ENCODE results near the gene ZNF618.

The ZNF618 gene

DNA sequence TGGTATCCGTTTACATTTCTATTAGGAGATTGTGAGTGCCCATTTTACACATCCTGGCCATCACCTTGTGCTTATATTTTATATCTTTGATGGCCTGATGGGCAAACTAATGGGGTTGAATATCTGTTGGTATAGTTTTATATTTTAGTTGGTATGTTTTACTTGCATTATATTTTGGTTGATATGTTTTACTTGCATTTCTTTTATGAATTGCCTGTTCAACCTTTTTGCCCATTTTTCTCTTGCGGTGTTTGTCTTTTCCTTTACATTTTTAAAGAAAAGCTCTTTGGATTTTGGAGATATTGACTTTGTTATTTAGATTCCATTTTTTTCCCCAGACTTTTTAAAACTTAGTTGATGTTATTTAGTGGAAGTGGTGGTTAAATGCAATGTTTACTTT, 14.6 kb downstream of the ZNF618 start:
- peaks cover 14% of the 10 kb centered on the region for H3K4me1 Mint-ChIP-seq (ENCODE audit: low read depth)
- no peaks in the 10 kb centered on the region for H3K36me3 Mint-ChIP-seq (ENCODE audit: low read depth)
- no peak overlapping the region for H3K27ac Mint-ChIP-seq
- H3K4me3 Mint-ChIP-seq: no peak overlapping the region
- H3K27me3 Mint-ChIP-seq: no peaks in the 10 kb centered on the region
- no peaks in the 10 kb centered on the region for H3K9me3 Mint-ChIP-seq

DNA sequence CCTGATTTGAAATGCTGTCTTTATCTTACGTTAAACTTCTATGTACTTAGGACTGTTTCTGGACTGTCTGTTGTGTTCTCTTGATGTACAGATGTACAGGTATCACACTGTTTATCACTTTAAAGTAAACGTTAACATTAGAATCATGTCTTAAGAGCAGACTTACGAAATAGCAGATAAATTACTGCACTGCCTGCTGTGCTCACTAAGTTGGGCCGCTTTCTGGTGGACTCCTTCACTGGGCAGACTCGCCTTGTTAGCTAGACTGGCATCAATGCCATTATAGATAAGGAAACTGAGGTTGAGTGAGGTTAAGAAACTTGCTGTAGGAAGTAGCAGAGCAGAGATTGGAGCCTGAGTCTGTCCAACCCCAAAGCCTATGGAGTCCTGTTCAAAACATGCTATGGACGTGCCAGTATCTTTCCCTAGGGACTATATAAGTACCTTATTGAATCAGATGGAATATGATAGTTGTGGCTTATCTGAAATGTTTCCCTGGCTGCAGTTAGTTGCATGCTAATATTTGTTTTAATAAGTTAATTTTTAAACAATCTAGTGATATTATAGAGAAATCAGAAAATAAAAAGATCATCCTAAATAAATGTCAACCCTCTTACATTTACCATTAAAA, 16.9 kb downstream of the ZNF618 start:
- H3K36me3 Mint-ChIP-seq (ENCODE audit: low read depth): no peaks in the 10 kb centered on the region
- H3K27me3 Mint-ChIP-seq: no peaks in the 10 kb centered on the region
- H3K9me3 Mint-ChIP-seq: no peaks in the 10 kb centered on the region
- no peak overlapping the region for H3K27ac Mint-ChIP-seq
- H3K4me1 Mint-ChIP-seq (ENCODE audit: low read depth): no peaks in the 10 kb centered on the region
- H3K4me3 Mint-ChIP-seq: no peak overlapping the region

DNA sequence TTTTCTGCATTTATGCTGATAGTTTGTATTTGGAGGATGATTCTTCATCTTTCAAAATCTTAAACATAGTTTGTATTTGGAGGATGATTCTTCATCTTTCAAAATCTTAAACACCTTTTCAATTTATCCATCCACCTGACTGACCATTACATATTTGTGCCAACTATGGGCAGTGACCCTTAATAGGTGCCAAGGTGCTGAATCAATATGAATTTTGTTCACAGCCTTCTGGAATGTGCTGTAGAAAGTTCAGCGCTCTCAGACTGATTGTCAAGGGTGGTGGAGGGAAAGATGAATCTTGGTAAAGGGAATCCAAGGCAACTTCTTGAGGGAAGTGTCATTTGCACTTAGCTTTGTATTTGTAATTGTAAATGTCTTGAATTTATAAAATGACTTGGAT, 18.1 kb downstream of the ZNF618 start:
- Mint-ChIP-seq H3K27ac (no peak overlapping the region), H3K36me3 (ENCODE audit: low read depth) (no peaks in the 10 kb centered on the region), H3K27me3 (no peaks in the 10 kb centered on the region), H3K4me3 (no peak overlapping the region), H3K9me3 (no peaks in the 10 kb centered on the region), H3K4me1 (ENCODE audit: low read depth) (no peaks in the 10 kb centered on the region)

DNA sequence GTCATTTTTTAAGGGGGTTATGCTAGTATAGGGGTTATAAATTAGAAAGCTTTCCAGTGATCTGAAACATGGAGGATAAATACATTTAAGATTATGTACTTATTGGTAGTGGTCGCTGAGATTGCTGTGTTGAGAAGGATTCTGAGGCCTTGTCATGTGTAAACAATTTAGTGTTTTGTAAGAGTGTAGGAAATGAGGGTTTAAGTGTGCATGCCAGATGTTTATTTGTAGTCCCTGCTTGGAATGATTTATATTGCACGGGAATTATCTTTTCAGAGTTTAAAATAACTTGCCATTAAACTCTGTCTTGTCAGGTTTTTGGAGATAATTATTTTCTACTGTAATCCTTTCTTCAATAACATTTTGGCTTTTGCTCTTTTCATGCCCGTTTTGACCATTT, 19.4 kb downstream of the ZNF618 start:
- Mint-ChIP-seq H3K36me3 (ENCODE audit: low read depth) (no peaks in the 10 kb centered on the region), H3K4me3 (no peak overlapping the region), H3K27me3 (no peaks in the 10 kb centered on the region), H3K9me3 (no peaks in the 10 kb centered on the region), H3K4me1 (ENCODE audit: low read depth) (no peaks in the 10 kb centered on the region), H3K27ac (no peak overlapping the region)

DNA sequence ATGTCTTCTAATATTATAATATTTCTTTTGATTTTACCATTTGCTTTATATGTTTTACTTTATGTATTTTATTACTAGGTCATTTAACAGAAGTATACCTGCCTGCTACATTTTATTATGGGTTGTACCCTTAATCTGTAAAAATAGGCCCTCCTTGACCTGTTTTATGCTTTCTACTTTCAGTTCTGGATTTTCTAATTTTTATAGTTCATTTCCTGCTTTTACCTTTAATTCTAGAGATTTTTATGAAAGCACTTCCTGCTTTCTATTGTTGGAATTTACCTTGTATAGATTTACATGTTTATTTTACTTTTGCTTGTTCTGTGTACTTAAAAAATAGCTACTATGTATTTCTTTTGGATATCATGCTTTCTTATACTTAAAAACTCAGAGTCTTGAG, 20.6 kb downstream of the ZNF618 start:
- H3K36me3 Mint-ChIP-seq (ENCODE audit: low read depth): no peaks in the 10 kb centered on the region
- no peaks in the 10 kb centered on the region for H3K4me1 Mint-ChIP-seq (ENCODE audit: low read depth)
- H3K27ac Mint-ChIP-seq: no peak overlapping the region
- H3K9me3 Mint-ChIP-seq: no peaks in the 10 kb centered on the region
- no peaks in the 10 kb centered on the region for H3K27me3 Mint-ChIP-seq
- no peak overlapping the region for H3K4me3 Mint-ChIP-seq

DNA sequence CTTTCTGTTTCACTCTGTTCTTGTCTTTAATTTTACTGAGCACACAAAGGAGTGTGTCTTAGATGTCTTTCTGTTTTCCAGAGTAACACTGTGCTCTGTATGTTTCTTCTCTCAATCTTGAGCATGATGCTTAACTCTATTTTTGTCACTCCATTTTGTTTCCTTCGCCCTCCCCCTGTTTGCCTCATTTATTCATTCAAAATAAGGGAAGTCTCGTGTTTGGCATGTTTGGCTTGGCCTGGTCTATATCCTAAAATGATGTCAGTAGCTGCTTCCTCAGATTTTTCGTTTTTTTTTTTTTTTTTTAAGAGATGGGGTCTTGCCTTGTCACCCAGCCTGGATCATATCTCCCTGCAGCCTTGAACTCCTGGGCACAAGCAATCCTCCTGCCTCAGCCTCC, 22.0 kb downstream of the ZNF618 start:
- Mint-ChIP-seq H3K4me3 (no peak overlapping the region), H3K27ac (no peak overlapping the region), H3K36me3 (ENCODE audit: low read depth) (no peaks in the 10 kb centered on the region), H3K9me3 (no peaks in the 10 kb centered on the region), H3K27me3 (no peaks in the 10 kb centered on the region), H3K4me1 (ENCODE audit: low read depth) (no peaks in the 10 kb centered on the region)

DNA sequence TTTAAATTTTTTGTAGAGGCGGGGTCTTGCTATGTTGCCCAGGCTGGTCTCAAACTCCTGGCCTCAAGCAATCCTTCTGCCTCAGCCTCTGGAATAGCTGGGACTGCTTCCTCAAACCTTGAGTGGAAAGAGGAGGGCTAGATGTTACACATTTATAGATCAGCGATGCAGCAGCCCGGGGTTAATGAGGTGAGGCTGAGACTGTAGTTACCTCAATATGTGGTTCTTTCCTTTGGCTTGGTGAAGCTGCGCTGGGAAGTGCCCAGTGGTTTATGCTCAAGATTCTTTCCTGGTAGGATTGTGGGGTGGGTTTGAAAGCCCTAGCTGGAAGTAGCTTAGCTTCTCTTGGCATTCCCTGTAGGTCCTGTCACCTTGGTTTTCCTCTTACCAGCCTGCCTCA, 22.5 kb downstream of the ZNF618 start:
- Mint-ChIP-seq H3K27me3 (no peaks in the 10 kb centered on the region), H3K9me3 (no peaks in the 10 kb centered on the region), H3K4me3 (no peak overlapping the region), H3K36me3 (ENCODE audit: low read depth) (no peaks in the 10 kb centered on the region), H3K4me1 (ENCODE audit: low read depth) (no peaks in the 10 kb centered on the region), H3K27ac (no peak overlapping the region)

GRCh38 chr9:113899205-113899604, 23.1 kb downstream of the ZNF618 start:
- Mint-ChIP-seq H3K27me3 (no peaks in the 10 kb centered on the region), H3K4me3 (no peak overlapping the region), H3K36me3 (ENCODE audit: low read depth) (no peaks in the 10 kb centered on the region)

DNA sequence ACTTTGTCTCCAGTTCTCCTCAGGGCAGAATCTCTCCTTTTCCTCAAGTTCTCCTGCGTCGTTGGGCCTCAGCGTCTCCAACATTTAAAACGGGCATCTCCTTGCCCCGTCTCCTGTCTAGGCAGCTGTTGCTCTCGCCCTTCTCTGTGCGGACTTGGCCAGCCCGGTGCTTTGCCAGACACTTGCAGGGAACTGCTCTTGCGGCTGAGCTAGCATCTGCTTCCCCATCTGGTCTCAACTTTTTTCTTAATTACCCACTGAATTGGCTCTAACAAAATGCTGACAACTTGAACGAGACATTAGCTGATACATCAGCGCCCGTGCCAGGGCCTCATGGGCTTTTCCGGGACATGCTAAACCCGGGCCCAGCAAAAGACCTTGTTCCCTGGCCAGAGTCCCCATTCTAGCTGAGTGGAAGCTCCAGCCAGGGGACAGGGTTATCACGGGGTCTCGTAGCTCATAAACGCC, 25.1 kb downstream of the ZNF618 start:
- Mint-ChIP-seq H3K36me3 (ENCODE audit: low read depth) (no peaks in the 10 kb centered on the region), H3K4me3 (no peak overlapping the region), H3K27me3 (no peaks in the 10 kb centered on the region), H3K4me1 (ENCODE audit: low read depth) (no peaks in the 10 kb centered on the region), H3K9me3 (peaks cover 4% of the 10 kb centered on the region), H3K27ac (no peak overlapping the region)

More at GRCh38 chr9:113899205-113899604, 23.1 kb downstream of the ZNF618 start:
- Mint-ChIP-seq H3K9me3 (peaks cover 4% of the 10 kb centered on the region), H3K27ac (no peak overlapping the region), H3K4me1 (ENCODE audit: low read depth) (no peaks in the 10 kb centered on the region)

DNA sequence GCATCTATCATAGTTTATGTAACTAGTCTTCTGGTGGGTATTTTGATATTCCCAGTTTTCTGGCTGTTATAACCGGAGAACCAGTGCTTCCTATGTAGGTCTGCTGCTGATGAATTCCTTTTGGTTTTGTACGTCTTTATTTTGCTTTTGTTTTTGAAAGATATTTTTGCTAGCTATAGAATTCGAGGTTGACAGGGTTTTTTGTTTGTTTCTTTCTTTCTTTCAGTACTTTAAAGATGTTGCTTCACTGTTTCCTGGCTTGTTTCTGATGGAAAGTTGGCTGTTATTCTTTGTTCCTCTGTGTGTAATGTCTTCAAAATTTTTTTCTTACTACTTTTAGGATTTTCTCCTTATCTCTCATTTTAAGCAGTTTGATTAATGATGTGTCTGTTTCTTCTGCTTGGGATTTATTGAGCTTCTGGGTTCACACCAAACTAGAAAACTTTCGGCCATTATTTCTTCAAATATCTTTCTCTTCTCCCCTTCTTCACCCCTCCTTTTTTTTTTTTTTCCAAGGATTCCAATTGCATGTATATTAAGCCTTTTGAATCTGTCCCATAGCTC, 27.5 kb downstream of the ZNF618 start:
- no peaks in the 10 kb centered on the region for H3K36me3 Mint-ChIP-seq (ENCODE audit: low read depth)
- H3K9me3 Mint-ChIP-seq: peaks cover 4% of the 10 kb centered on the region
- no peak overlapping the region for H3K4me3 Mint-ChIP-seq
- no peak overlapping the region for H3K27ac Mint-ChIP-seq
- H3K27me3 Mint-ChIP-seq: no peaks in the 10 kb centered on the region
- H3K4me1 Mint-ChIP-seq (ENCODE audit: low read depth): no peaks in the 10 kb centered on the region

DNA sequence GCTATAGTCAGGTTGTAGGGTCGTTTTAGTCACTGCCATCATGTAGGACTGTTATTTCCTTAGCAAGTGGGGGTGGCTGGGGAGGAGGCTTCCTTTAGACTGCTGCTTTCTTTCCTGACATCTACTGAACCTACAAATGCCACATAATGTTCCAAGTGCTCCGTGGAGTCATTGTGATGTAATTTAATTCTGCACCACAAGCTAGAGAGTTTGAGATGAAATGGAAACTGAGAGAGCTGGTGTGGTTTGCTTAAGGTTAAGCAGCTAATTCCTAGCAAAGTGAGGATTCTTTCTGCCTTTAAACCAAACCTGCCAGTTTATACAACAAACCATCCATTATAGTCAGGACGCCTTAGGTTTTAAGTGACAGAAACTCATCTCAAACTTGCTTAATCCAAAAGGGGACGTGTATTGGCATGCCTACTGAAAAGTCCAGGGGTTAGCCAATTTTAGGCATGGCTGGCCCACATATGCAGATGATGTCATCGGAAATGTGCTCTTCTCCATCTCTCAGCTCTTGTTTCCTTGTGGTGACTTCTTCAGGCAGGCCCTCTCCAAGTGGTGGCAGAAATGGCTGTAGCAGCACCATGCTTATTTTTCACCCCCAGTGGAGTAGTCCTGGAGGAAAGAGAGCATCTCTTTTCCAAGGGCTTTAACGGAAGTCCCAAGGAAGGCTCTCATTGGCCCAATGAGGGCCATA, 30.5 kb downstream of the ZNF618 start:
- Mint-ChIP-seq H3K27ac (no peak overlapping the region), H3K9me3 (peaks cover 4% of the 10 kb centered on the region), H3K27me3 (no peaks in the 10 kb centered on the region), H3K4me1 (ENCODE audit: low read depth) (no peaks in the 10 kb centered on the region), H3K36me3 (ENCODE audit: low read depth) (no peaks in the 10 kb centered on the region), H3K4me3 (no peak overlapping the region)

GRCh38 chr9:113907282-113907681, 31.2 kb downstream of the ZNF618 start:
- Mint-ChIP-seq H3K27me3 (no peaks in the 10 kb centered on the region), H3K9me3 (peaks cover 4% of the 10 kb centered on the region), H3K36me3 (ENCODE audit: low read depth) (no peaks in the 10 kb centered on the region), H3K4me1 (ENCODE audit: low read depth) (no peaks in the 10 kb centered on the region), H3K27ac (no peak overlapping the region), H3K4me3 (no peak overlapping the region)

- no peaks in the 10 kb centered on the region for H3K9me3 Mint-ChIP-seq
- no peaks in the 10 kb centered on the region for H3K36me3 Mint-ChIP-seq (ENCODE audit: low read depth)
- no peaks in the 10 kb centered on the region for H3K4me1 Mint-ChIP-seq (ENCODE audit: low read depth)
These were observed 33.3 kb downstream of the ZNF618 start for GRCh38 chr9:113909421-113909820.

DNA sequence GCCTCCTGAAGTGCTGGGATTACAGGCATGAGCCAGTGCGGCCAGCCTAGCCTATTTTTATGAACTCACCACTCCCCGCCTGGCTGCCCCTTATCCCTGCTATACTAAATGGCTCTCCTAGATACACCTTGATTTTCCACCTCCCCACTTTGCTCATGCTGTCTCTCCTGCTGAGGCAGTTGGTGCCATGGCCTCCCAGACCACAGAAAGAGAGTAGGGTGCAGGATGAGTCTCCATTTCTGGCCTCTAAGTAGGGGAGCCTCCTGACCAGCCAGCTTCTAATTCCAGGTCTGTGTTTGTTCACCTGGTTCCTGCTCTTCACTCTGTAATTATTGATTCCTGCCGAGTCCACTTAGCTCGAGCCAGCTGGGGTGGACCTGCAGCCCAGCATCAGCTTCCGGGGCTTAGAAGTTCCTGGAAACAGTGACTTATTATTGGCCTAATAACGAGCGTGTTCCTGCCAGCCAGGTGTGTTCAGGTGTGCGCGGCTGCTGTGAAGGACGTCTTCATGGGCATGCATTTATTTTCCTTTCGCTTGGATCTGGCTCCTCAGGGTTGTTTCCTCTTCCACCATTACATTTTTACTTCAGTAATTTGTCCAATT, 34.0 kb downstream of the ZNF618 start:
- Mint-ChIP-seq H3K4me3 (no peak overlapping the region), H3K27ac (no peak overlapping the region), H3K36me3 (ENCODE audit: low read depth) (no peaks in the 10 kb centered on the region), H3K27me3 (no peaks in the 10 kb centered on the region), H3K4me1 (ENCODE audit: low read depth) (no peaks in the 10 kb centered on the region), H3K9me3 (no peaks in the 10 kb centered on the region)

More at GRCh38 chr9:113909421-113909820, 33.3 kb downstream of the ZNF618 start:
- no peak overlapping the region for H3K27ac Mint-ChIP-seq
- no peaks in the 10 kb centered on the region for H3K27me3 Mint-ChIP-seq
- no peak overlapping the region for H3K4me3 Mint-ChIP-seq

GRCh38 chr9:113911850-113912557, 35.9 kb downstream of the ZNF618 start:
- Mint-ChIP-seq H3K27ac (no peak overlapping the region), H3K27me3 (no peaks in the 10 kb centered on the region), H3K4me1 (ENCODE audit: low read depth) (no peaks in the 10 kb centered on the region), H3K9me3 (no peaks in the 10 kb centered on the region), H3K4me3 (no peak overlapping the region), H3K36me3 (ENCODE audit: low read depth) (no peaks in the 10 kb centered on the region)
